ENCODE results near the gene OAF.

DNA sequence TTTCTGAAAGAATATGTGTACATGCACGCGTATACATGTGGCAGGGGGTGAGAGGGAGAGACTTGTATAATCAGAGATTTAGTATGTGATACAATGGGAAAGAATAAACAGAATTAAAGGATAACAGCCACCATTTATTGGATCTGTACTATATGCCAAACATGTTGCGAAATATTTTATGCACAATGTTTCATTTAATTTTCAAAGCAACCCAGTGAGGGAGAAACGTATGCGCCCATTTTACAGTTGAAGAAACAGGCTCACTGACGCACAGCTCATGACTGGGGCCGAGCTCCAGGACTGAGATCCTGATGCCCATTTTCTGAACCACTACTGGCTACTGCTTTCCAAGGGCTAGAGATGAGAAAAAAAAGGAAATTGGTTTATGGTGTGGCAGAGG is 3.3 kb upstream of the OAF start:
- TF ChIP-seq, protein P1, sequence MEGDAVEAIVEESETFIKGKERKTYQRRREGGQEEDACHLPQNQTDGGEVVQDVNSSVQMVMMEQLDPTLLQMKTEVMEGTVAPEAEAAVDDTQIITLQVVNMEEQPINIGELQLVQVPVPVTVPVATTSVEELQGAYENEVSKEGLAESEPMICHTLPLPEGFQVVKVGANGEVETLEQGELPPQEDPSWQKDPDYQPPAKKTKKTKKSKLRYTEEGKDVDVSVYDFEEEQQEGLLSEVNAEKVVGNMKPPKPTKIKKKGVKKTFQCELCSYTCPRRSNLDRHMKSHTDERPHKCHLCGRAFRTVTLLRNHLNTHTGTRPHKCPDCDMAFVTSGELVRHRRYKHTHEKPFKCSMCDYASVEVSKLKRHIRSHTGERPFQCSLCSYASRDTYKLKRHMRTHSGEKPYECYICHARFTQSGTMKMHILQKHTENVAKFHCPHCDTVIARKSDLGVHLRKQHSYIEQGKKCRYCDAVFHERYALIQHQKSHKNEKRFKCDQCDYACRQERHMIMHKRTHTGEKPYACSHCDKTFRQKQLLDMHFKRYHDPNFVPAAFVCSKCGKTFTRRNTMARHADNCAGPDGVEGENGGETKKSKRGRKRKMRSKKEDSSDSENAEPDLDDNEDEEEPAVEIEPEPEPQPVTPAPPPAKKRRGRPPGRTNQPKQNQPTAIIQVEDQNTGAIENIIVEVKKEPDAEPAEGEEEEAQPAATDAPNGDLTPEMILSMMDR (conservative IDR thresholded peaks at IDR 0.05; ENCODE audit: low read depth, low read length), result no peak
- TF ChIP-seq EZH2 (IDR thresholded peaks at IDR 0.05; ENCODE audit: low read length, unreplicated experiment) (no peak), EZH2phosphoT487 (IDR thresholded peaks at IDR 0.05; ENCODE audit: borderline replicate concordance, low read length) (no peak)
